ENCODE measurements around the gene CWF19L1. TPM values are rescaled to one million over a fixed set of nuclear protein-coding genes. Genes with fewer than 3 reads are reported as not detected.
A peak's percentile ranks its signal among the peaks of the same experiment; 100 is the strongest.
"Not testable (repeated sequence)": the region's sequence is repeated elsewhere in the genome, so short reads cannot be mapped to it uniquely, and the experiment has no call there.

CWF19L1 gene
- total RNA-seq, 6 experiments from 2014 or later, result 7.7 to 10.7 (median 8.4) TPM

DNA sequence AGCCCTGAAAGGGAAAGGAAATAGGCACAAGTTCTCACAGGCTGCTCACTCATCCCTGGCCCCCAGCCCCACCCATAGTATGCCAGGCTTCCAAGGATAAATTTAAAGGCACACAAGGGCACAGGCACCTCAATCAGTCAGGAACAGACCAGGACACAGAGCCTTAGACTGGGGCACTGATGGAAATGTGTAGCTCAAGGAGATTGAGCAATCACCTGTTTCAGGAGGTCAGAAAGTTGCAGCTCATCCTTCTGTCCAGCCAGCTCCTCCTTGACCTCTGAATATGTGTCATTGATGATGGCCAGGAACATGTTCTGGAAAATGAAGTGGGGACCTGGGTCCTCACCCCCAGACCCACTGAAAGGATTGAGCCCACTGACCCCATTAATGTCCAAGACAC lies 25.6 kb upstream of the CWF19L1 start:
- DNase-seq, result no peak
- TF ChIP-seq, protein P1, sequence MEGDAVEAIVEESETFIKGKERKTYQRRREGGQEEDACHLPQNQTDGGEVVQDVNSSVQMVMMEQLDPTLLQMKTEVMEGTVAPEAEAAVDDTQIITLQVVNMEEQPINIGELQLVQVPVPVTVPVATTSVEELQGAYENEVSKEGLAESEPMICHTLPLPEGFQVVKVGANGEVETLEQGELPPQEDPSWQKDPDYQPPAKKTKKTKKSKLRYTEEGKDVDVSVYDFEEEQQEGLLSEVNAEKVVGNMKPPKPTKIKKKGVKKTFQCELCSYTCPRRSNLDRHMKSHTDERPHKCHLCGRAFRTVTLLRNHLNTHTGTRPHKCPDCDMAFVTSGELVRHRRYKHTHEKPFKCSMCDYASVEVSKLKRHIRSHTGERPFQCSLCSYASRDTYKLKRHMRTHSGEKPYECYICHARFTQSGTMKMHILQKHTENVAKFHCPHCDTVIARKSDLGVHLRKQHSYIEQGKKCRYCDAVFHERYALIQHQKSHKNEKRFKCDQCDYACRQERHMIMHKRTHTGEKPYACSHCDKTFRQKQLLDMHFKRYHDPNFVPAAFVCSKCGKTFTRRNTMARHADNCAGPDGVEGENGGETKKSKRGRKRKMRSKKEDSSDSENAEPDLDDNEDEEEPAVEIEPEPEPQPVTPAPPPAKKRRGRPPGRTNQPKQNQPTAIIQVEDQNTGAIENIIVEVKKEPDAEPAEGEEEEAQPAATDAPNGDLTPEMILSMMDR (IDR thresholded peaks at IDR 0.05), result no peak
- Histone ChIP-seq H3K4me1 (peaks cover 0 to 20% (median 0%) of the 10 kb centered on the region in 4 donors), H3K9me3 (no peaks in the 10 kb centered on the region), H3K27ac (no peak overlapping the region), H3K27me3 (no peaks in the 10 kb centered on the region), H3K36me3 (no peaks in the 10 kb centered on the region), H3K4me3 (no peak overlapping the region)
- no peak for ATAC-seq
- intact Hi-C loops (cut with DNase I), result no loop called here

DNA sequence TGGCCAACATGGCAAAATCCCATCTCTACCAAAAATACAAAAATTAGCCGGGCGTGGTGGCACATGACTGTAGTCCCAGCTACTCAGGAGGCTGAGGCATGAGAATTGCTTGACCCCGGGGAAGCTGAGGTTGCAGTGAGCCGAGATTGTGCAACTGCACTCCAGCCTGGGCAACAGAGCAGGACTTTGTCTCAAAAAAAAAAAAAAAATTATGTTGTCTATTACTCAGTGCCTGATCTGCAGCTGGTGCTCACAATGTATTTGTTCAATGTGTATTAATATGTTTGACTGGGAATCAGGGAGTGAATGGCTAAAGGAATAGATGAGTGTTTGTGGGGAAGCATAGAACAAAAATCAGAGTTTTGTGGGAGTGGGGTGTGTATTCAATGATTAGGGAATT lies 24.9 kb upstream of the CWF19L1 start:
- 21% methylated on average over 4 of the region's 4 CpGs for WGBS (ENCODE audit: insufficient coverage, low coverage, low lambda C conversion rate, missing lambda C conversion rate)
- peak; percentile 59 to 77 (median 65) for DNase-seq

DNA sequence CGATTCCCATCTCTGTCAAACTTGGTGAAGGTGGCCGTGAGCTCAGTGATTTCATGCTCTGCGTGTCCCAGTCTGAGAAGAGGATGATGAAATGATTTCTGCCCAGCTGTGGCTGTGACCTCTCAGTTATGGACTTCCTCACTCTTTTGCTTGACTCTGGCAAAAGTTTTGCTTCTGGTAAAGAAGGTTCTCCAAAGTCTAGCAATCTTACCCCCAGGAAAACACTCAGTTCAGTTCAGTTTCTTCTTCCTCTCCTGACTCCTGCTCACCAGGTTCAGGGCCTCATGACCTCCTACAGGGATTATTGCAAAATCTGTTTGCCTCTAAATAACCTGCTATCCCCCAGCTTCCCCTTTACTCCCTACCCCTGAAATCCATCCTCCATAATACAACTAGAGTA lies 23.9 kb upstream of the CWF19L1 start:
- intact Hi-C loops (cut with DNase I), result no loop called here
- H3K27ac ChIP-seq, result peak overlapping the region in 1 of 3 donors; percentile 57
- peak in 3 of 4 donors; percentile 7 to 34 (median 18) for ATAC-seq

More for the DNA sequence above, 24.9 kb upstream of the CWF19L1 start:
- ATAC-seq, result peak; percentile 62 to 80 (median 75)
- H3K36me3 ChIP-seq; H3K4me3 ChIP-seq; H3K9me3 ChIP-seq; H3K27me3 ChIP-seq; intact Hi-C loops (cut with DNase I): not testable (repeated sequence)
- Histone ChIP-seq H3K27ac (peak overlapping the region in 2 of 3 donors; percentile 22 to 57), H3K4me1 (peaks cover 0 to 20% (median 0%) of the 10 kb centered on the region in 4 donors)

DNA sequence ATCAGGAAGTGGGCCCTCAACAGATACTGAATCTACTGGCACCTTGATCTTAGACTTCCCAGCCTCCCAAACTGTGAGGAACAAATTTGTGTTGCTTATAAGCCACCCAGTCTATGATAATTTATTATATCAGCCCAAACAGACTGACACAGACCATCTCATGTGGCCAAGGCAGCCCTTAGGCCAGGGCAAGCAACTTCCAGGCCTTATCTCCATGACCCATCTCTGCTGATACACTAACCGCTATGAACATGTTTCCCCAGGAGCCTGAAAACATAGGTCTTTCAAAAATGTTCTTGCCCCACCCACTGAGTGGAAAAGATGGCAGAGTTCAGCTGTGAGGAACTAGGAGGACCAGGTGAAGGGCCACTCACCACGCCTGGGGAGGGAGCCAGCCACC lies 22.2 kb upstream of the CWF19L1 start:
- ATAC-seq, result no peak
- no peaks in the 10 kb centered on the region for H3K9me3 ChIP-seq
- no peak overlapping the region for H3K4me3 ChIP-seq
- no peaks in the 10 kb centered on the region for H3K36me3 ChIP-seq
- peaks cover 0 to 31% (median 0%) of the 10 kb centered on the region in 4 donors for H3K4me1 ChIP-seq
- TF ChIP-seq, protein P1 (IDR thresholded peaks at IDR 0.05), result no peak
- no peak for TF ChIP-seq POLR2A (IDR thresholded peaks at IDR 0.05)
- intact Hi-C loops (cut with DNase I), result no loop called here
- no peak overlapping the region for H3K27ac ChIP-seq
- no peak for DNase-seq
- H3K27me3 ChIP-seq, result no peaks in the 10 kb centered on the region
- 83% methylated on average over 1 of the region's 2 CpGs for WGBS (ENCODE audit: insufficient coverage, low coverage, low lambda C conversion rate, missing lambda C conversion rate)

More for the DNA sequence above, 23.9 kb upstream of the CWF19L1 start:
- H3K27me3 ChIP-seq, result no peaks in the 10 kb centered on the region
- H3K36me3 ChIP-seq, result no peaks in the 10 kb centered on the region
- DNase-seq, result no peak
- 41% methylated on average over 3 of the region's 3 CpGs for WGBS (ENCODE audit: insufficient coverage, low coverage, low lambda C conversion rate, missing lambda C conversion rate)
- H3K4me3 ChIP-seq, result no peak overlapping the region
- H3K9me3 ChIP-seq, result no peaks in the 10 kb centered on the region
- peaks cover 0 to 26% (median 0%) of the 10 kb centered on the region in 4 donors for H3K4me1 ChIP-seq
- TF ChIP-seq, protein P1 (IDR thresholded peaks at IDR 0.05), result no peak
- no peak for TF ChIP-seq POLR2A (IDR thresholded peaks at IDR 0.05)

DNA sequence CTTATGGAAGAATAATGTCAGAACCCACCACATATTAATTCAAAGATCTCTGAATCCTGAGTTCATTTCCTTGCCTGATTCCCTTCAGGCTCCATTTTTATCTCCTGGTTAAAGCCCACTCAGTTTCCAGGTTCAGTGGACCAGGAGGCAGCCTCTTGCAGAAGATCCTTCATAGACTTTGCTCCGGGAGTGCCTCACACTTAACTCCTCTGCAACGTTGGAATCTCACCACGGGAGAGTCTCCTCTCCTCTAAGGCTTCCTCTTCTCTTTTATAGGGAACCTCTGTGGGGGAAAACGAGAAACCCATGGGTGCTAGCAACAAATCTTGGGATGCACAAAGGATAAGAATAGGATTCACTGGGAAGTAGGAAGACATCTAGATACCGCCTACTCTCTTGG lies 20.8 kb upstream of the CWF19L1 start:
- intact Hi-C loops (cut with DNase I), result no loop called here
- 52% methylated on average over 4 of the region's 5 CpGs for WGBS (ENCODE audit: insufficient coverage, low coverage, low lambda C conversion rate, missing lambda C conversion rate)
- TF ChIP-seq POLR2A (IDR thresholded peaks at IDR 0.05), result no peak
- TF ChIP-seq, protein P1 (IDR thresholded peaks at IDR 0.05), result no peak
- no peak for ATAC-seq
- Histone ChIP-seq H3K36me3 (no peaks in the 10 kb centered on the region), H3K9me3 (no peaks in the 10 kb centered on the region), H3K27ac (no peak overlapping the region), H3K27me3 (no peaks in the 10 kb centered on the region), H3K4me3 (no peak overlapping the region), H3K4me1 (peaks cover 0 to 31% (median 0%) of the 10 kb centered on the region in 4 donors)
- DNase-seq, result no peak
